Measurements from ENCODE around the gene ST3GAL3. TPM values are rescaled to one million over a fixed set of nuclear protein-coding genes. Genes with fewer than 3 reads are reported as not detected.

The ST3GAL3 gene
- total and polyA plus RNA-seq, 2 experiments from 2014 or later: 6.2 to 6.3 TPM

GRCh38 chr1:43796111-43796581 lies 88.8 kb downstream of the ST3GAL3 start:
- Histone ChIP-seq H3K9me3 (ENCODE audit: low read depth) (no peaks in the 10 kb centered on the region), H3K27ac (peak overlapping the region; percentile 47), H2AFZ (no peak overlapping the region), H3K36me3 (replicated peaks; ENCODE audit: insufficient read depth, low read depth) (no peaks in the 10 kb centered on the region), H3K79me2 (no peaks in the 10 kb centered on the region), H3K9me2 (replicated peaks; ENCODE audit: insufficient read depth) (no peaks in the 10 kb centered on the region), H4K20me1 (ENCODE audit: insufficient read depth, poor library complexity, severe bottlenecking) (no peaks in the 10 kb centered on the region), H3K4me1 (ENCODE audit: insufficient read depth) (peaks cover 7% of the 10 kb centered on the region), H3K4me2 (peak overlapping the region; percentile 24), H3K27me3 (no peaks in the 10 kb centered on the region), H3K4me3 (no peak overlapping the region)
- TF ChIP-seq EZH2phosphoT487 (IDR thresholded peaks at IDR 0.05; ENCODE audit: low read depth, severe bottlenecking, unreplicated experiment) (no peak), EZH2 (IDR thresholded peaks at IDR 0.05; ENCODE audit: borderline replicate concordance) (no peak)
- TF ChIP-seq, protein P1, sequence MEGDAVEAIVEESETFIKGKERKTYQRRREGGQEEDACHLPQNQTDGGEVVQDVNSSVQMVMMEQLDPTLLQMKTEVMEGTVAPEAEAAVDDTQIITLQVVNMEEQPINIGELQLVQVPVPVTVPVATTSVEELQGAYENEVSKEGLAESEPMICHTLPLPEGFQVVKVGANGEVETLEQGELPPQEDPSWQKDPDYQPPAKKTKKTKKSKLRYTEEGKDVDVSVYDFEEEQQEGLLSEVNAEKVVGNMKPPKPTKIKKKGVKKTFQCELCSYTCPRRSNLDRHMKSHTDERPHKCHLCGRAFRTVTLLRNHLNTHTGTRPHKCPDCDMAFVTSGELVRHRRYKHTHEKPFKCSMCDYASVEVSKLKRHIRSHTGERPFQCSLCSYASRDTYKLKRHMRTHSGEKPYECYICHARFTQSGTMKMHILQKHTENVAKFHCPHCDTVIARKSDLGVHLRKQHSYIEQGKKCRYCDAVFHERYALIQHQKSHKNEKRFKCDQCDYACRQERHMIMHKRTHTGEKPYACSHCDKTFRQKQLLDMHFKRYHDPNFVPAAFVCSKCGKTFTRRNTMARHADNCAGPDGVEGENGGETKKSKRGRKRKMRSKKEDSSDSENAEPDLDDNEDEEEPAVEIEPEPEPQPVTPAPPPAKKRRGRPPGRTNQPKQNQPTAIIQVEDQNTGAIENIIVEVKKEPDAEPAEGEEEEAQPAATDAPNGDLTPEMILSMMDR (IDR thresholded peaks at IDR 0.05; ENCODE audit: poor library complexity): no peak
- DNase-seq (ENCODE audit: low spot score): no peak
- 62% methylated on average over 1 of the region's 1 CpG for WGBS (ENCODE audit: low lambda C conversion rate, missing lambda C conversion rate)

- TF ChIP-seq EZH2phosphoT487 (IDR thresholded peaks at IDR 0.05; ENCODE audit: low read depth, severe bottlenecking, unreplicated experiment) (no peak), EZH2 (IDR thresholded peaks at IDR 0.05; ENCODE audit: borderline replicate concordance) (no peak)
- TF ChIP-seq, protein P1 (IDR thresholded peaks at IDR 0.05; ENCODE audit: poor library complexity): no peak
- Histone ChIP-seq H3K27ac (no peak overlapping the region), H2AFZ (no peak overlapping the region), H3K36me3 (replicated peaks; ENCODE audit: insufficient read depth, low read depth) (no peaks in the 10 kb centered on the region), H4K20me1 (ENCODE audit: insufficient read depth, poor library complexity, severe bottlenecking) (no peaks in the 10 kb centered on the region), H3K4me2 (no peak overlapping the region), H3K4me3 (no peak overlapping the region), H3K27me3 (no peaks in the 10 kb centered on the region), H3K4me1 (ENCODE audit: insufficient read depth) (peaks cover 7% of the 10 kb centered on the region), H3K9me3 (ENCODE audit: low read depth) (no peaks in the 10 kb centered on the region), H3K9me2 (replicated peaks; ENCODE audit: insufficient read depth) (no peaks in the 10 kb centered on the region), H3K79me2 (no peaks in the 10 kb centered on the region)
- WGBS (ENCODE audit: low lambda C conversion rate, missing lambda C conversion rate): over 99% methylated on average over 3 of the region's 3 CpGs
- no peak for DNase-seq (ENCODE audit: low spot score)
These were observed 90.6 kb downstream of the ST3GAL3 start for GRCh38 chr1:43797891-43798290.

GRCh38 chr1:43799656-43800635 lies 92.6 kb downstream of the ST3GAL3 start:
- no peaks in the 10 kb centered on the region for H4K20me1 ChIP-seq (ENCODE audit: insufficient read depth, poor library complexity, severe bottlenecking)
- no peaks in the 10 kb centered on the region for H3K79me2 ChIP-seq
- peaks cover 7% of the 10 kb centered on the region for H3K4me1 ChIP-seq (ENCODE audit: insufficient read depth)
- no peaks in the 10 kb centered on the region for H3K27me3 ChIP-seq
- TF ChIP-seq EZH2 (IDR thresholded peaks at IDR 0.05; ENCODE audit: borderline replicate concordance): no peak
- peak overlapping the region; percentile 55 for H3K27ac ChIP-seq
- H3K4me3 ChIP-seq: no peak overlapping the region
- no peaks in the 10 kb centered on the region for H3K9me3 ChIP-seq (ENCODE audit: low read depth)
- H3K36me3 ChIP-seq (replicated peaks; ENCODE audit: insufficient read depth, low read depth): no peaks in the 10 kb centered on the region
- no peak overlapping the region for H2AFZ ChIP-seq
- no peaks in the 10 kb centered on the region for H3K9me2 ChIP-seq (replicated peaks; ENCODE audit: insufficient read depth)
- DNase-seq (ENCODE audit: low spot score): no peak
- WGBS (ENCODE audit: low lambda C conversion rate, missing lambda C conversion rate): 71% methylated on average over 4 of the region's 4 CpGs
- no peak overlapping the region for H3K4me2 ChIP-seq

GRCh38 chr1:43800771-43801170 lies 93.4 kb downstream of the ST3GAL3 start:
- Histone ChIP-seq H3K9me2 (replicated peaks; ENCODE audit: insufficient read depth) (no peaks in the 10 kb centered on the region), H3K36me3 (replicated peaks; ENCODE audit: insufficient read depth, low read depth) (no peaks in the 10 kb centered on the region), H3K4me1 (ENCODE audit: insufficient read depth) (peaks cover 7% of the 10 kb centered on the region), H3K27ac (peak overlapping the region; percentile 18), H4K20me1 (ENCODE audit: insufficient read depth, poor library complexity, severe bottlenecking) (no peaks in the 10 kb centered on the region), H3K4me2 (no peak overlapping the region), H2AFZ (no peak overlapping the region), H3K79me2 (no peaks in the 10 kb centered on the region), H3K4me3 (no peak overlapping the region), H3K27me3 (no peaks in the 10 kb centered on the region), H3K9me3 (ENCODE audit: low read depth) (no peaks in the 10 kb centered on the region)
- TF ChIP-seq EZH2phosphoT487 (IDR thresholded peaks at IDR 0.05; ENCODE audit: low read depth, severe bottlenecking, unreplicated experiment): no peak
- TF ChIP-seq, protein P1 (IDR thresholded peaks at IDR 0.05; ENCODE audit: poor library complexity): no peak
- no peak for TF ChIP-seq EZH2 (IDR thresholded peaks at IDR 0.05; ENCODE audit: borderline replicate concordance)
- no peak for DNase-seq (ENCODE audit: low spot score)
- 97% methylated on average over 3 of the region's 3 CpGs for WGBS (ENCODE audit: low lambda C conversion rate, missing lambda C conversion rate)

Measured in hepatocyte (in vitro differentiated cells).